ENCODE measurements around the gene IQCH. TPM values are rescaled to one million over a fixed set of nuclear protein-coding genes. Genes with fewer than 3 reads are reported as not detected.

The IQCH gene
- total and polyA plus RNA-seq, 2 of the 4 experiments (the other 2 are of a cell fraction), result 0.60 to 2.5 TPM

GRCh38 chr15:67215102-67215501 lies 39.5 kb upstream of the IQCH start:
- Histone ChIP-seq H2AK9ac (replicated peaks; ENCODE audit: low read depth, low read length, poor library complexity) (peak overlapping the region; percentile 50), H3K14ac (replicated peaks; ENCODE audit: low read depth, low read length) (no peak overlapping the region), H2BK15ac (ENCODE audit: low read depth, low read length) (no peak overlapping the region), H2AK5ac (ENCODE audit: low read depth, low read length) (no peak overlapping the region), H3K4me2 (ENCODE audit: low read depth, low read length) (no peak overlapping the region), H3K9ac (ENCODE audit: low read depth, low read length) (no peak overlapping the region), H3K4me1 (ENCODE audit: control insufficient read depth, insufficient read depth, low read length) (peaks cover 1% of the 10 kb centered on the region; the same call in 1 of the 2 replicates), H3K36me3 (ENCODE audit: control insufficient read depth, insufficient read depth, low read length) (0 out of 2 replicates have a peak, but pooled peaks cover 1% of the 10 kb centered on the region), H3K18ac (ENCODE audit: low read depth, low read length) (no peak overlapping the region), H3K9me1 (ENCODE audit: insufficient read depth, low read length) (no peaks in the 10 kb centered on the region), H4K20me1 (ENCODE audit: insufficient read depth, low read length) (no peaks in the 10 kb centered on the region), H2BK5ac (ENCODE audit: low read depth, low read length, poor library complexity, severe bottlenecking) (no peak overlapping the region), H2BK120ac (ENCODE audit: low read depth, low read length) (no peak overlapping the region), H3K27me3 (ENCODE audit: control insufficient read depth, insufficient read depth, low read length) (no peaks in the 10 kb centered on the region), H3K4ac (ENCODE audit: low read depth, low read length) (no peak overlapping the region), H3K4me3 (ENCODE audit: insufficient read depth, low read depth, low read length) (no peak overlapping the region), H3K79me1 (ENCODE audit: low read depth in 1 of 2, low read length in 2 of 2) (peaks cover 7 to 12% of the 10 kb centered on the region in 2 experiments; a peak in 3 of 4 replicates), H4K91ac (ENCODE audit: insufficient read depth, low read depth, low read length) (no peak overlapping the region), H3K23ac (ENCODE audit: low read depth, low read length) (no peak overlapping the region), H2AFZ (replicated peaks; ENCODE audit: low read length, poor library complexity) (no peak overlapping the region), H3K27ac (ENCODE audit: insufficient read depth, low read length) (no peak overlapping the region), H4K5ac (ENCODE audit: low read depth, low read length) (no peak overlapping the region), H4K8ac (ENCODE audit: low read depth in 2 of 2, low read length in 2 of 2) (no peak overlapping the region), H2BK20ac (ENCODE audit: low read depth, low read length) (no peak overlapping the region), H3K9me3 (ENCODE audit: control insufficient read depth, insufficient read depth, low read length) (no peaks in the 10 kb centered on the region), H3K56ac (ENCODE audit: extremely low read depth, insufficient read depth, low read length) (no peak overlapping the region)
- ChIA-PET CTCF (no interaction called here), POLR2A (ENCODE audit: unreplicated experiment) (no interaction called here)
- BruUV-seq (replicated peaks), result no TSS peak
- WGBS, 2 experiments (ENCODE audit: extremely low coverage in 2 of 2, insufficient read length in 1 of 2), result no CpG with 5 or more reads among the region's 6 CpGs
- intact Hi-C loops (cut with micrococcal nuclease), result no loop called here
- no peak for ATAC-seq (ENCODE audit: low read depth)
- in situ Hi-C loops (cut with MboI; ENCODE audit: low sequenced_read_pairs), result no loop called here
- TF ChIP-seq USF2 (IDR thresholded peaks at IDR 0.05; ENCODE audit: low read depth, low read length), result no peak
- no peak for TF ChIP-seq MXI1 (IDR thresholded peaks at IDR 0.05; ENCODE audit: borderline replicate concordance, low read depth, low read length)
- TF ChIP-seq CEBPB (IDR thresholded peaks at IDR 0.05; ENCODE audit: low read depth, low read length), result no peak
- no peak for TF ChIP-seq MAZ (IDR thresholded peaks at IDR 0.05; ENCODE audit: borderline replicate concordance, low read depth, low read length)
- no peak for TF ChIP-seq POLR2A (IDR thresholded peaks at IDR 0.05; ENCODE audit: low read depth, low read length)
- no peak for TF ChIP-seq RFX5 (IDR thresholded peaks at IDR 0.05; ENCODE audit: low read depth, low read length)
- TF ChIP-seq BHLHE40 (IDR thresholded peaks at IDR 0.05; ENCODE audit: low read depth, low read length), result no peak
- TF ChIP-seq MAFK (IDR thresholded peaks at IDR 0.05; ENCODE audit: low read depth, low read length), result no peak
- TF ChIP-seq, protein P1, sequence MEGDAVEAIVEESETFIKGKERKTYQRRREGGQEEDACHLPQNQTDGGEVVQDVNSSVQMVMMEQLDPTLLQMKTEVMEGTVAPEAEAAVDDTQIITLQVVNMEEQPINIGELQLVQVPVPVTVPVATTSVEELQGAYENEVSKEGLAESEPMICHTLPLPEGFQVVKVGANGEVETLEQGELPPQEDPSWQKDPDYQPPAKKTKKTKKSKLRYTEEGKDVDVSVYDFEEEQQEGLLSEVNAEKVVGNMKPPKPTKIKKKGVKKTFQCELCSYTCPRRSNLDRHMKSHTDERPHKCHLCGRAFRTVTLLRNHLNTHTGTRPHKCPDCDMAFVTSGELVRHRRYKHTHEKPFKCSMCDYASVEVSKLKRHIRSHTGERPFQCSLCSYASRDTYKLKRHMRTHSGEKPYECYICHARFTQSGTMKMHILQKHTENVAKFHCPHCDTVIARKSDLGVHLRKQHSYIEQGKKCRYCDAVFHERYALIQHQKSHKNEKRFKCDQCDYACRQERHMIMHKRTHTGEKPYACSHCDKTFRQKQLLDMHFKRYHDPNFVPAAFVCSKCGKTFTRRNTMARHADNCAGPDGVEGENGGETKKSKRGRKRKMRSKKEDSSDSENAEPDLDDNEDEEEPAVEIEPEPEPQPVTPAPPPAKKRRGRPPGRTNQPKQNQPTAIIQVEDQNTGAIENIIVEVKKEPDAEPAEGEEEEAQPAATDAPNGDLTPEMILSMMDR (conservative IDR thresholded peaks at IDR 0.05; ENCODE audit: low read depth, low read length), result no peak
- no peak for TF ChIP-seq RAD21 (IDR thresholded peaks at IDR 0.05; ENCODE audit: low read length)
- TF ChIP-seq RCOR1 (IDR thresholded peaks at IDR 0.05; ENCODE audit: insufficient replicate concordance, low read length), result no peak
- TF ChIP-seq NFE2L2 (IDR thresholded peaks at IDR 0.05; ENCODE audit: low read depth, low read length), result no peak
- TF ChIP-seq FOS (IDR thresholded peaks at IDR 0.05; ENCODE audit: low read depth, low read length), result no peak
- no peak for DNase-seq
- dilution Hi-C loops (cut with HindIII; ENCODE audit: low sequenced_read_pairs, unreplicated experiment), result no loop called here
